ENCODE measurements around the gene LRRC41. TPM values are rescaled to one million over a fixed set of nuclear protein-coding genes. Genes with fewer than 3 reads are reported as not detected.

Gene LRRC41
- total and polyA plus RNA-seq, 2 of the 13 experiments (the other 11 are each of a cell fraction or from before 2014, with no cell fraction given), result 48.1 to 53.6 TPM

- TF ChIP-seq ZNF333 (CRISPR knock-in tag; IDR thresholded peaks at IDR 0.05; ENCODE audit: borderline replicate concordance) (no peak), RXRA (CRISPR knock-in tag; IDR thresholded peaks at IDR 0.05) (0 out of 2 replicates have a peak, but pooled peaks have one; percentile 15), CBX1 (IDR thresholded peaks at IDR 0.05; ENCODE audit: low read depth) (peak; percentile 25), ZNF207 (IDR thresholded peaks at IDR 0.05; ENCODE audit: borderline replicate concordance) (no peak), CHCHD3 (CRISPR knock-in tag; IDR thresholded peaks at IDR 0.05) (no peak), ZNF720 (CRISPR knock-in tag; IDR thresholded peaks at IDR 0.05) (no peak), RAD51 (IDR thresholded peaks at IDR 0.05; ENCODE audit: borderline replicate concordance) (no peak), CHD4 (IDR thresholded peaks at IDR 0.05; ENCODE audit: borderline replicate concordance, low read length) (no peak), ZSCAN5A (CRISPR knock-in tag; IDR thresholded peaks at IDR 0.05; ENCODE audit: borderline replicate concordance) (no peak), ZBTB21 (CRISPR knock-in tag; IDR thresholded peaks at IDR 0.05) (peak; percentile 7; the same call in 1 of the 2 replicates), CCAR2 (optimal IDR thresholded peaks at IDR 0.05; ENCODE audit: low read depth, low read length) (no peak), ZNF782 (CRISPR knock-in tag; IDR thresholded peaks at IDR 0.05; ENCODE audit: borderline replicate concordance) (no peak)
- TF ChIP-seq, protein P1, sequence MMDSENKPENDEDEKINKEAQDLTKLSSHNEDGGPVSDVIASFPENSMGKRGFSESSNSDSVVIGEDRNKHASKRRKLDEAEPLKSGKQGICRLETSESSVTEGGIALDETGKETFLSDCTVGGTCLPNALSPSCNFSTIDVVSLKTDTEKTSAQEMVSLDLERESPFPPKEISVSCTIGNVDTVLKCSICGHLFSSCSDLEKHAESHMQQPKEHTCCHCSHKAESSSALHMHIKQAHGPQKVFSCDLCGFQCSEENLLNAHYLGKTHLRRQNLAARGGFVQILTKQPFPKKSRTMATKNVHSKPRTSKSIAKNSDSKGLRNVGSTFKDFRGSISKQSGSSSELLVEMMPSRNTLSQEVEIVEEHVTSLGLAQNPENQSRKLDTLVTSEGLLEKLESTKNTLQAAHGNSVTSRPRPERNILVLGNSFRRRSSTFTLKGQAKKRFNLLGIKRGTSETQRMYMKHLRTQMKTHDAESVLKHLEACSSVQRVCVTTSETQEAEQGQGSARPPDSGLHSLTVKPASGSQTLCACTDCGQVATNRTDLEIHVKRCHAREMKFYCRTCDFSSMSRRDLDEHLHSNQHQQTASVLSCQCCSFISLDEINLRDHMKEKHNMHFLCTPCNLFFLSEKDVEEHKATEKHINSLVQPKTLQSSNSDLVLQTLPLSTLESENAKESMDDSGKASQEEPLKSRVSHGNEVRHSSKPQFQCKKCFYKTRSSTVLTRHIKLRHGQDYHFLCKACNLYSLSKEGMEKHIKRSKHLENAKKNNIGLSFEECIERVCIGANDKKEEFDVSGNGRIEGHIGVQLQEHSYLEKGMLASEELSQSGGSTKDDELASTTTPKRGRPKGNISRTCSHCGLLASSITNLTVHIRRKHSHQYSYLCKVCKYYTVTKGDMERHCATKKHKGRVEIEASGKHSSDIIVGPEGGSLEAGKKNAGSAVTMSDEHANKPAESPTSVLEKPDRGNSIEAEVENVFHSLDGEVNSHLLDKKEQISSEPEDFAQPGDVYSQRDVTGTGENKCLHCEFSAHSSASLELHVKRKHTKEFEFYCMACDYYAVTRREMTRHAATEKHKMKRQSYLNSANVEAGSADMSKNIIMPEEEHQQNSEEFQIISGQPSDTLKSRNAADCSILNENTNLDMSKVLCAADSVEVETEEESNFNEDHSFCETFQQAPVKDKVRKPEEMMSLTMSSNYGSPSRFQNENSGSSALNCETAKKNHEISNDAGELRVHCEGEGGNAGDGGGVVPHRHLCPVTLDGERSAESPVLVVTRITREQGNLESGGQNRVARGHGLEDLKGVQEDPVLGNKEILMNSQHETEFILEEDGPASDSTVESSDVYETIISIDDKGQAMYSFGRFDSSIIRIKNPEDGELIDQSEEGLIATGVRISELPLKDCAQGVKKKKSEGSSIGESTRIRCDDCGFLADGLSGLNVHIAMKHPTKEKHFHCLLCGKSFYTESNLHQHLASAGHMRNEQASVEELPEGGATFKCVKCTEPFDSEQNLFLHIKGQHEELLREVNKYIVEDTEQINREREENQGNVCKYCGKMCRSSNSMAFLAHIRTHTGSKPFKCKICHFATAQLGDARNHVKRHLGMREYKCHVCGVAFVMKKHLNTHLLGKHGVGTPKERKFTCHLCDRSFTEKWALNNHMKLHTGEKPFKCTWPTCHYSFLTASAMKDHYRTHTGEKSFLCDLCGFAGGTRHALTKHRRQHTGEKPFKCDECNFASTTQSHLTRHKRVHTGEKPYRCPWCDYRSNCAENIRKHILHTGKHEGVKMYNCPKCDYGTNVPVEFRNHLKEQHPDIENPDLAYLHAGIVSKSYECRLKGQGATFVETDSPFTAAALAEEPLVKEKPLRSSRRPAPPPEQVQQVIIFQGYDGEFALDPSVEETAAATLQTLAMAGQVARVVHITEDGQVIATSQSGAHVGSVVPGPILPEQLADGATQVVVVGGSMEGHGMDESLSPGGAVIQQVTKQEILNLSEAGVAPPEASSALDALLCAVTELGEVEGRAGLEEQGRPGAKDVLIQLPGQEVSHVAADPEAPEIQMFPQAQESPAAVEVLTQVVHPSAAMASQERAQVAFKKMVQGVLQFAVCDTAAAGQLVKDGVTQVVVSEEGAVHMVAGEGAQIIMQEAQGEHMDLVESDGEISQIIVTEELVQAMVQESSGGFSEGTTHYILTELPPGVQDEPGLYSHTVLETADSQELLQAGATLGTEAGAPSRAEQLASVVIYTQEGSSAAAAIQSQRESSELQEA (CRISPR knock-in tag; IDR thresholded peaks at IDR 0.05; ENCODE audit: not compliant biosample characterization), result no peak
- TF ChIP-seq, protein P2, sequence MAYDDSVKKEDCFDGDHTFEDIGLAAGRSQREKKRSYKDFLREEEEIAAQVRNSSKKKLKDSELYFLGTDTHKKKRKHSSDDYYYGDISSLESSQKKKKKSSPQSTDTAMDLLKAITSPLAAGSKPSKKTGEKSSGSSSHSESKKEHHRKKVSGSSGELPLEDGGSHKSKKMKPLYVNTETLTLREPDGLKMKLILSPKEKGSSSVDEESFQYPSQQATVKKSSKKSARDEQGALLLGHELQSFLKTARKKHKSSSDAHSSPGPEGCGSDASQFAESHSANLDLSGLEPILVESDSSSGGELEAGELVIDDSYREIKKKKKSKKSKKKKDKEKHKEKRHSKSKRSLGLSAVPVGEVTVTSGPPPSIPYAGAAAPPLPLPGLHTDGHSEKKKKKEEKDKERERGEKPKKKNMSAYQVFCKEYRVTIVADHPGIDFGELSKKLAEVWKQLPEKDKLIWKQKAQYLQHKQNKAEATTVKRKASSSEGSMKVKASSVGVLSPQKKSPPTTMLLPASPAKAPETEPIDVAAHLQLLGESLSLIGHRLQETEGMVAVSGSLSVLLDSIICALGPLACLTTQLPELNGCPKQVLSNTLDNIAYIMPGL (CRISPR knock-in tag; IDR thresholded peaks at IDR 0.05; ENCODE audit: borderline replicate concordance in 1 of 2, low read depth in 1 of 2), result 0 out of 4 replicates have a peak, but pooled peaks of 1 of the 2 experiments have one; percentile 15
- TF ChIP-seq, protein P3, sequence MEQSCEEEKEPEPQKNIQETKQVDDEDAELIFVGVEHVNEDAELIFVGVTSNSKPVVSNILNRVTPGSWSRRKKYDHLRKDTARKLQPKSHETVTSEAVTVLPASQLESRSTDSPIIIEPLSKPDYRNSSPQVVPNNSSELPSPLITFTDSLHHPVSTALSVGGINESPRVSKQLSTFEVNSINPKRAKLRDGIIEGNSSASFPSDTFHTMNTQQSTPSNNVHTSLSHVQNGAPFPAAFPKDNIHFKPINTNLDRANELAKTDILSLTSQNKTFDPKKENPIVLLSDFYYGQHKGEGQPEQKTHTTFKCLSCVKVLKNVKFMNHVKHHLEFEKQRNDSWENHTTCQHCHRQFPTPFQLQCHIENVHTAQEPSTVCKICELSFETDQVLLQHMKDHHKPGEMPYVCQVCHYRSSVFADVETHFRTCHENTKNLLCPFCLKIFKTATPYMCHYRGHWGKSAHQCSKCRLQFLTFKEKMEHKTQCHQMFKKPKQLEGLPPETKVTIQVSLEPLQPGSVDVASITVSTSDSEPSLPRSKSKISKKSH (CRISPR knock-in tag; IDR thresholded peaks at IDR 0.05; ENCODE audit: borderline replicate concordance), result no peak
Observed at GRCh38 chr1:46303038-46303871, at the start of gene LRRC41, which contains the start of gene UQCRH (continued).
